H9 (cell line): ENCODE data around the gene C19orf53. TPM values are rescaled to one million over a fixed set of nuclear protein-coding genes. Genes with fewer than 3 reads are reported as not detected.

ENCODE experiments used
- DNase-seq: peaks from one replicate; pipeline ENCODE4 v3.0.0-alpha.2; 2017
- H2AFZ ChIP-seq: one replicate; pipeline ENCODE4 v1.6.1; 2013; ENCODE audit warnings: mild to moderate bottlenecking, low read length, control low read depth, moderate library complexity
- H2AK5ac ChIP-seq: 2 replicates; pipeline ENCODE4 v1.6.1; 2013; ENCODE audit warnings: low read length, control low read depth, mixed read lengths; ENCODE audit not compliant: insufficient read length
- H2BK120ac ChIP-seq: one replicate; pipeline ENCODE4 v1.6.1; 2013; ENCODE audit warnings: low read depth, mild to moderate bottlenecking, low read length, control low read depth, inconsistent platforms; ENCODE audit not compliant: poor library complexity, severe bottlenecking
- H2BK12ac ChIP-seq: 2 replicates; pipeline ENCODE4 v1.6.1; 2013; ENCODE audit warnings: low read length, control low read depth, mixed read lengths, low read depth; ENCODE audit not compliant: insufficient read length
- H2BK15ac ChIP-seq: 2 replicates; pipeline ENCODE4 v1.6.1; 2013; ENCODE audit warnings: low read depth, low read length, control low read depth
- H2BK20ac ChIP-seq: one replicate; pipeline ENCODE4 v1.6.1; 2013; ENCODE audit warnings: low read depth, mild to moderate bottlenecking, low read length, control low read depth, inconsistent platforms; ENCODE audit not compliant: poor library complexity, severe bottlenecking
- H2BK5ac ChIP-seq: 2 replicates; pipeline ENCODE4 v1.6.1; 2013; ENCODE audit warnings: low read length, control low read depth, mixed read lengths; ENCODE audit not compliant: insufficient read length
- H3K14ac ChIP-seq: 2 replicates; pipeline ENCODE4 v1.6.1; 2013; ENCODE audit warnings: low read length, control low read depth; ENCODE audit not compliant: insufficient read depth
- H3K18ac ChIP-seq: 2 replicates; pipeline ENCODE4 v1.6.1; 2013; ENCODE audit warnings: low read depth, mild to moderate bottlenecking, mixed read lengths, low read length, control low read depth; ENCODE audit not compliant: insufficient read length
- H3K23ac ChIP-seq: 2 replicates; pipeline ENCODE4 v1.6.1; 2013; ENCODE audit warnings: low read length, control low read depth, mixed read lengths, low read depth; ENCODE audit not compliant: insufficient read length
- H3K23me2 ChIP-seq: 2 replicates; pipeline ENCODE4 v1.6.1; 2013; ENCODE audit warnings: low read depth, mild to moderate bottlenecking, mixed read lengths, low read length, control low read depth; ENCODE audit not compliant: insufficient read length, poor library complexity, severe bottlenecking
- H3K27ac ChIP-seq: 2 replicates; pipeline ENCODE4 v1.5.1; 2013; ENCODE audit warnings: low read length, control low read depth, mixed read lengths, low read depth; ENCODE audit not compliant: insufficient read length
- H3K27me3 ChIP-seq: 2 replicates; pipeline ENCODE4 v1.6.1; 2013; ENCODE audit warnings: low read length, control low read depth, inconsistent platforms; ENCODE audit not compliant: insufficient read depth
- H3K4ac ChIP-seq: 2 replicates; pipeline ENCODE4 v1.6.1; 2013; ENCODE audit warnings: low read depth, mild to moderate bottlenecking, control low read depth, inconsistent platforms, low read length, moderate library complexity
- H3K4me1 ChIP-seq: 2 replicates; pipeline ENCODE4 v1.6.1; 2013; ENCODE audit warnings: low read length, control low read depth, inconsistent platforms; ENCODE audit not compliant: insufficient read depth
- H3K4me2 ChIP-seq: 2 replicates; pipeline ENCODE4 v1.6.1; 2013; ENCODE audit warnings: low read length, control low read depth, mixed read lengths; ENCODE audit not compliant: insufficient read length, insufficient read depth
- H3K56ac ChIP-seq: 2 replicates; pipeline ENCODE4 v1.6.1; 2013; ENCODE audit warnings: low read depth, mild to moderate bottlenecking, mixed read lengths, low read length, control low read depth; ENCODE audit not compliant: insufficient read length
- H3K79me1 ChIP-seq: 2 replicates; pipeline ENCODE4 v1.6.1; 2013; ENCODE audit warnings: low read depth, mild to moderate bottlenecking, moderate library complexity, low read length, control low read depth, inconsistent platforms; ENCODE audit not compliant: insufficient read depth, poor library complexity, severe bottlenecking
- H3K79me2 ChIP-seq: 2 replicates; pipeline ENCODE4 v1.6.1; 2013; ENCODE audit warnings: low read length, control low read depth, inconsistent platforms; ENCODE audit not compliant: insufficient read depth
- H3K9ac ChIP-seq: 2 replicates; pipeline ENCODE4 v1.6.1; 2013; ENCODE audit warnings: low read length, control low read depth, mixed read lengths; ENCODE audit not compliant: insufficient read length; ENCODE audit errors: extremely low read depth
- H3K9me3 ChIP-seq: one replicate; pipeline ENCODE4 v1.6.1; 2013; ENCODE audit warnings: low read depth, low read length, inconsistent platforms; ENCODE audit not compliant: control insufficient read depth
- H3T11ph ChIP-seq: one replicate; pipeline ENCODE4 v1.6.1; 2013; ENCODE audit warnings: mild to moderate bottlenecking, low read length, control low read depth, inconsistent platforms
- H4K20me1 ChIP-seq: one replicate; pipeline ENCODE4 v1.6.1; 2013; ENCODE audit not compliant: control insufficient read depth, insufficient read length, insufficient read depth
- H4K5ac ChIP-seq: 2 replicates; pipeline ENCODE4 v1.6.1; 2013; ENCODE audit warnings: low read depth, mild to moderate bottlenecking, mixed read lengths, low read length, control low read depth; ENCODE audit not compliant: insufficient read length
- H4K8ac ChIP-seq: replicated peaks from 2 replicates; pipeline ENCODE4 v1.6.1; 2013; ENCODE audit warnings: low read length, control low read depth, mixed read lengths, low read depth; ENCODE audit not compliant: insufficient read length
- H4K91ac ChIP-seq: 2 replicates; pipeline ENCODE4 v1.6.1; 2013; ENCODE audit warnings: low read depth, mild to moderate bottlenecking, moderate library complexity, mixed read lengths, low read length, control low read depth; ENCODE audit not compliant: insufficient read length
- H3K27ac Mint-ChIP-seq, 3 experiments: 2 replicates in 2 of 3; 3 replicates in 1 of 3; pipeline ENCODE4 v1.8.0; 2020 to 2021; ENCODE audit warnings: mixed read lengths in 3 of 3, mild to moderate bottlenecking in 1 of 3, moderate library complexity in 1 of 3
- H3K27me3 Mint-ChIP-seq: 2 replicates; pipeline ENCODE4 v1.8.0; 2021; ENCODE audit warnings: low read depth, mild to moderate bottlenecking, moderate library complexity, mixed read lengths
- H3K36me3 Mint-ChIP-seq, 3 experiments: 2 replicates in 2 of 3; 3 replicates in 1 of 3; pipeline ENCODE4 v1.8.0; 2020 to 2021; ENCODE audit warnings: low read depth in 3 of 3, mixed read lengths in 3 of 3; ENCODE audit not compliant: insufficient read depth in 1 of 3
- H3K4me1 Mint-ChIP-seq, 2 experiments: 2 replicates each; pipeline ENCODE4 v1.8.0; 2020; ENCODE audit warnings: mixed read lengths in 2 of 2
- H3K4me3 Mint-ChIP-seq, 2 experiments: 2 replicates in 1 of 2; 3 replicates in 1 of 2; pipeline ENCODE4 v1.8.0; 2020 to 2021; ENCODE audit warnings: mild to moderate bottlenecking in 2 of 2, mixed read lengths in 2 of 2, moderate library complexity in 1 of 2
- H3K9me3 Mint-ChIP-seq, 2 experiments: 2 replicates in 1 of 2; 3 replicates in 1 of 2; pipeline ENCODE4 v1.8.0; 2020; ENCODE audit warnings: mild to moderate bottlenecking in 2 of 2, mixed read lengths in 2 of 2, moderate library complexity in 1 of 2
- CTCF ChIP-seq: fragments of 200-600 bp; sonication (generic); conservative IDR thresholded peaks from 3 replicates; pipeline ENCODE4 v1.8.0; 2021; ENCODE audit warnings: antibody characterized with exemption, mild to moderate bottlenecking
- WGBS: extraction: QIAGEN DNeasy Blood & Tissue Kit; methylation state at CpG from one replicate; pipeline ENCODE4 v1.1.7; 2013; ENCODE audit warnings: missing lambda C conversion rate, low lambda C conversion rate, mixed read lengths; ENCODE audit not compliant: insufficient read length; ENCODE audit errors: extremely low coverage; 5-methylcytosine and 5-hydroxymethylcytosine counted together
- total RNA-seq: library from RNA; stranded (reverse); gene quantifications from 2 replicates; pipeline ENCODE4 v1.2.1, GENCODE V29; 2021

The C19orf53 gene
- total RNA-seq, 1 experiment from 2014 or later, result 129 TPM

- no peak overlapping the region for H4K91ac ChIP-seq
These were observed 32.4 kb upstream of the C19orf53 start for GRCh38 chr19:13741893-13742292.

More at GRCh38 chr19:13741893-13742292, 32.4 kb upstream of the C19orf53 start:
- no peak overlapping the region for H2BK20ac ChIP-seq
- H3K27me3 Mint-ChIP-seq, result no peaks in the 10 kb centered on the region; the same call in 1 of the 2 replicates
- no peak overlapping the region for H3K9ac ChIP-seq
- H3K9me3 Mint-ChIP-seq, result peaks cover 0 to 8% of the 10 kb centered on the region in 2 experiments; a peak in 2 of 5 replicates
- H2BK120ac ChIP-seq, result no peak overlapping the region
- H3K4me1 ChIP-seq, result no peaks in the 10 kb centered on the region
- H3K23me2 ChIP-seq, result no peaks in the 10 kb centered on the region
- H3K4me3 Mint-ChIP-seq, result no peak overlapping the region
- no peak overlapping the region for H2BK12ac ChIP-seq
- no CpG with 5 or more reads among the region's 2 CpGs for WGBS
- peaks cover 4 to 11% (median 7%) of the 10 kb centered on the region in 3 experiments; a peak in 5 of 7 replicates for H3K36me3 Mint-ChIP-seq
- no peak overlapping the region for H2AFZ ChIP-seq
- no peaks in the 10 kb centered on the region for H3K79me1 ChIP-seq
- no peak overlapping the region for H3K23ac ChIP-seq
- H3K14ac ChIP-seq, result no peak overlapping the region
- no peak overlapping the region for H4K8ac ChIP-seq
- H3K4me1 Mint-ChIP-seq, result peaks cover 12 to 13% of the 10 kb centered on the region in 2 experiments
- H4K20me1 ChIP-seq, result no peaks in the 10 kb centered on the region
- no peak overlapping the region for H3K4me2 ChIP-seq
- H3K4ac ChIP-seq, result no peak overlapping the region
- no peak for TF ChIP-seq CTCF
- no peak overlapping the region for H3K56ac ChIP-seq
- H3T11ph ChIP-seq, result no peak overlapping the region
- no peak overlapping the region for H2BK5ac ChIP-seq
- H3K27me3 ChIP-seq, result no peaks in the 10 kb centered on the region
- H3K18ac ChIP-seq, result no peak overlapping the region
- H3K27ac Mint-ChIP-seq, result peak overlapping the region in 2 of 3 experiments; percentile 12 to 42; a peak in 3 of 7 replicates
- H3K27ac ChIP-seq, result no peak overlapping the region
- no peak for DNase-seq
- H4K5ac ChIP-seq, result no peak overlapping the region
- no peaks in the 10 kb centered on the region for H3K79me2 ChIP-seq
- H3K9me3 ChIP-seq, result no peaks in the 10 kb centered on the region
- no peak overlapping the region for H2BK15ac ChIP-seq
- H2AK5ac ChIP-seq, result no peak overlapping the region
